ENCODE measurements around the gene MED26. TPM values are rescaled to one million over a fixed set of nuclear protein-coding genes. Genes with fewer than 3 reads are reported as not detected.

The MED26 gene
- total and polyA plus RNA-seq, 2 of the 8 experiments (the other 6 are each of a cell fraction or from before 2014, with no cell fraction given), result 5.3 to 10.7 TPM

- Histone ChIP-seq H3K79me1 (ENCODE audit: low read depth, low read length) (peaks cover 53% of the 10 kb centered on the region), H2BK15ac (ENCODE audit: low read length) (no peak overlapping the region), H3K4me1 (replicated peaks in 1 of 4; ENCODE audit: control insufficient read depth in 3 of 4, insufficient read depth in 4 of 4, low read length in 3 of 4) (peaks cover 0 to 4% (median 3%) of the 10 kb centered on the region in 4 experiments; a peak in 3 of 7 replicates), H3K27me3 (replicated peaks in 1 of 4; ENCODE audit: control insufficient read depth in 3 of 4, extremely low read depth in 1 of 4, insufficient read depth in 3 of 4, low read length in 3 of 4) (no peaks in the 10 kb centered on the region), H2BK12ac (ENCODE audit: low read depth, low read length) (no peak overlapping the region), H3K4me2 (ENCODE audit: insufficient read depth in 1 of 2, low read depth in 2 of 2, low read length in 2 of 2) (no peak overlapping the region), H3K9ac (replicated peaks in 1 of 4; ENCODE audit: extremely low read depth in 1 of 4, low read depth in 3 of 4, low read length in 3 of 4) (no peak overlapping the region), H4K5ac (ENCODE audit: insufficient read length, low read depth, low read length) (no peak overlapping the region), H3K23me2 (ENCODE audit: low read depth, low read length) (no peaks in the 10 kb centered on the region), H2AFZ (ENCODE audit: low read length) (no peak overlapping the region), H3K14ac (ENCODE audit: insufficient read length) (no peak overlapping the region), H3K4me3 (ENCODE audit: extremely low read depth in 1 of 4, insufficient read depth in 2 of 4, low read depth in 3 of 4, low read length in 4 of 4) (no peak overlapping the region), H2AK5ac (ENCODE audit: low read depth, low read length) (no peak overlapping the region), H2BK20ac (ENCODE audit: low read length) (no peak overlapping the region), H3K27ac (ENCODE audit: low read depth, low read length) (no peak overlapping the region), H4K20me1 (replicated peaks in 1 of 2; ENCODE audit: control insufficient read depth in 1 of 2, insufficient read depth in 2 of 2, low read length in 2 of 2) (peaks cover 30 to 46% of the 10 kb centered on the region in 2 experiments), H3K9me3 (ENCODE audit: insufficient read depth in 2 of 2, low read depth in 1 of 2, low read length in 1 of 2) (no peaks in the 10 kb centered on the region), H3K4ac (replicated peaks; ENCODE audit: insufficient read length, low read depth, low read length) (no peak overlapping the region), H3K79me2 (ENCODE audit: control insufficient read depth in 1 of 2, insufficient read depth in 2 of 2, low read length in 2 of 2) (peaks cover 14 to 93% of the 10 kb centered on the region in 2 experiments), H3K36me3 (ENCODE audit: control insufficient read depth in 2 of 4, insufficient read depth in 4 of 4, low read length in 3 of 4) (no peaks in the 10 kb centered on the region), H3K18ac (ENCODE audit: extremely low read depth, low read length) (no peak overlapping the region), H2BK5ac (ENCODE audit: low read depth, low read length) (no peak overlapping the region), H4K8ac (ENCODE audit: extremely low read depth, insufficient read depth, low read length) (no peak overlapping the region), H2BK120ac (replicated peaks; ENCODE audit: low read depth, low read length) (no peak overlapping the region), H4K91ac (replicated peaks; ENCODE audit: insufficient read length, low read length) (no peak overlapping the region), H3K56ac (replicated peaks; ENCODE audit: insufficient read length, low read depth, low read length) (no peak overlapping the region), H3K23ac (ENCODE audit: insufficient read length) (no peak overlapping the region)
- 85% methylated on average over 2 of the region's 2 CpGs; no CpG with 5 or more reads in 1 of the 2 experiments for WGBS, 2 experiments (ENCODE audit: extremely low coverage in 1 of 2, insufficient coverage in 1 of 2, insufficient read length in 1 of 2, insufficient replicate concordance in 2 of 2, low coverage in 1 of 2, low lambda C conversion rate in 2 of 2, missing lambda C conversion rate in 1 of 2)
- ChIA-PET CTCF (ENCODE audit: partially characterized antibody) (interaction anchor here (0.7 to 3.4 kb wide), 6 partner anchors 24 to 106 kb away, joined by 3 to 12 read pairs (median 4); partner anchors contain the start of gene NWD1), POLR2A (ENCODE audit: partially characterized antibody) (interaction anchor here (1.1 to 1.7 kb wide), 2 partner anchors 9 to 11 kb away, joined by 4 read pairs; no protein-coding TSS in a partner anchor)
- no peak for DNase-seq (ENCODE audit: low read depth in 1 of 2, low spot score in 2 of 2)
- FAIRE-seq, result no peak
- no peak for TF ChIP-seq PHF8 (conservative IDR thresholded peaks at IDR 0.05; ENCODE audit: low read depth, low read length)
- no peak for TF ChIP-seq HDAC2 (IDR thresholded peaks at IDR 0.05; ENCODE audit: borderline replicate concordance in 1 of 2, low read depth in 2 of 2, low read length in 2 of 2)
- no peak for TF ChIP-seq POLR2AphosphoS5 (IDR thresholded peaks at IDR 0.05; ENCODE audit: low read depth, low read length)
- TF ChIP-seq CTCF (IDR thresholded peaks at IDR 0.05; ENCODE audit: control extremely low read depth in 1 of 3, insufficient read depth in 1 of 3, low read depth in 1 of 3, low read length in 3 of 3), result no peak
- TF ChIP-seq CBX5 (IDR thresholded peaks at IDR 0.05; ENCODE audit: low read depth, low read length), result no peak
- TF ChIP-seq EP300 (IDR thresholded peaks at IDR 0.05; ENCODE audit: borderline replicate concordance in 1 of 2, low read depth in 2 of 2, low read length in 2 of 2), result no peak
- TF ChIP-seq SIN3A (conservative IDR thresholded peaks at IDR 0.05 in 1 of 2, IDR thresholded peaks at IDR 0.05 in 1 of 2; ENCODE audit: low read depth in 1 of 2, low read length in 2 of 2), result no peak
- TF ChIP-seq ATF3 (IDR thresholded peaks at IDR 0.05; ENCODE audit: insufficient read depth, low read depth, low read length), result no peak
Measured at GRCh38 chr19:16613841-16614240, 14.2 kb downstream of the MED26 start.

Data from H1 (cell line).